ENCODE results near the gene MYH10.

GRCh38 chr17:8662076-8662831, 31.7 kb upstream of the MYH10 start:
- no peak for TF ChIP-seq EZH2phosphoT487 (IDR thresholded peaks at IDR 0.05; ENCODE audit: borderline replicate concordance, low read length)
- no peak for TF ChIP-seq CTCF (IDR thresholded peaks at IDR 0.05; ENCODE audit: low read depth, low read length, poor library complexity, severe bottlenecking)
